ENCODE data around the gene HRG.

The HRG gene

GRCh38 chr3:186691676-186692075 is 25.9 kb downstream of the HRG start:
- H3K27ac ChIP-seq (ENCODE audit: low read length, poor library complexity, severe bottlenecking), result no peak overlapping the region
- H3K36me3 ChIP-seq (ENCODE audit: control insufficient read depth in 1 of 2, insufficient read depth in 2 of 2, low read depth in 1 of 2, low read length in 2 of 2), result no peaks in the 10 kb centered on the region
- H3K9ac ChIP-seq (ENCODE audit: low read length), result no peak overlapping the region
- no peak overlapping the region for H2BK5ac ChIP-seq (ENCODE audit: low read depth, low read length, poor library complexity, severe bottlenecking)
- no peak for DNase-seq
- H4K91ac ChIP-seq (ENCODE audit: low read length), result no peak overlapping the region
- H4K8ac ChIP-seq (ENCODE audit: low read length), result no peak overlapping the region
- no peak overlapping the region for H3K23ac ChIP-seq (ENCODE audit: low read length in 2 of 2)
- H3K4ac ChIP-seq (ENCODE audit: low read depth in 1 of 2, low read length in 2 of 2), result no peak overlapping the region
- no peak overlapping the region for H2BK12ac ChIP-seq (ENCODE audit: low read length in 2 of 2)
- H2AK5ac ChIP-seq (ENCODE audit: low read length, severe bottlenecking), result no peak overlapping the region
- H2BK15ac ChIP-seq (ENCODE audit: low read depth, poor library complexity, severe bottlenecking), result no peak overlapping the region
- WGBS, result 92% methylated on average over 7 of the region's 7 CpGs
- no peak overlapping the region for H3K14ac ChIP-seq (ENCODE audit: low read length in 2 of 2)
- H3K9me3 ChIP-seq (ENCODE audit: control insufficient read depth, low read length), result no peaks in the 10 kb centered on the region
- peaks cover 12 to 29% of the 10 kb centered on the region in 2 experiments for H3K27me3 ChIP-seq (ENCODE audit: control insufficient read depth in 1 of 2, insufficient read depth in 1 of 2, low read length in 2 of 2)
- H3K18ac ChIP-seq (ENCODE audit: low read depth in 1 of 2, low read length in 2 of 2), result no peak overlapping the region
- H3K4me1 ChIP-seq (ENCODE audit: control insufficient read depth, insufficient read depth, low read depth, low read length), result no peaks in the 10 kb centered on the region
- H2BK120ac ChIP-seq (ENCODE audit: low read depth, low read length), result no peak overlapping the region
- no peak overlapping the region for H3K4me2 ChIP-seq (ENCODE audit: low read length, poor library complexity, severe bottlenecking)
- H3K79me1 ChIP-seq (replicated peaks; ENCODE audit: low read length, poor library complexity, severe bottlenecking), result no peaks in the 10 kb centered on the region
- no peak overlapping the region for H2AFZ ChIP-seq (ENCODE audit: low read depth, low read length)
- no peak overlapping the region for H3K4me3 ChIP-seq (ENCODE audit: insufficient read depth in 1 of 2, low read depth in 1 of 2, low read length in 2 of 2)

GRCh38 chr3:186693843-186694242 is 28.0 kb downstream of the HRG start:
- no peak overlapping the region for H4K91ac ChIP-seq (ENCODE audit: low read length)
- H3K9ac ChIP-seq (ENCODE audit: low read length), result no peak overlapping the region
- no peak overlapping the region for H3K14ac ChIP-seq (ENCODE audit: low read length in 2 of 2)
- no peak overlapping the region for H2AK5ac ChIP-seq (ENCODE audit: low read length, severe bottlenecking)
- H3K4ac ChIP-seq (ENCODE audit: low read depth in 1 of 2, low read length in 2 of 2), result no peak overlapping the region
- no peak overlapping the region for H3K18ac ChIP-seq (ENCODE audit: low read depth in 1 of 2, low read length in 2 of 2)
- no peak overlapping the region for H3K4me2 ChIP-seq (ENCODE audit: low read length, poor library complexity, severe bottlenecking)
- H4K8ac ChIP-seq (ENCODE audit: low read length), result no peak overlapping the region
- no peak overlapping the region for H2BK5ac ChIP-seq (ENCODE audit: low read depth, low read length, poor library complexity, severe bottlenecking)
- H3K36me3 ChIP-seq (ENCODE audit: control insufficient read depth in 1 of 2, insufficient read depth in 2 of 2, low read depth in 1 of 2, low read length in 2 of 2), result no peaks in the 10 kb centered on the region
- H3K4me3 ChIP-seq (ENCODE audit: insufficient read depth in 1 of 2, low read depth in 1 of 2, low read length in 2 of 2), result no peak overlapping the region
- H3K27ac ChIP-seq (ENCODE audit: low read length, poor library complexity, severe bottlenecking), result no peak overlapping the region
- H3K9me3 ChIP-seq (ENCODE audit: control insufficient read depth, low read length), result no peaks in the 10 kb centered on the region
- H3K23ac ChIP-seq (ENCODE audit: low read length in 2 of 2), result no peak overlapping the region
- no peak overlapping the region for H2BK12ac ChIP-seq (ENCODE audit: low read length in 2 of 2)
- no peak overlapping the region for H2BK15ac ChIP-seq (ENCODE audit: low read depth, poor library complexity, severe bottlenecking)
- WGBS, result 82% methylated on average over 2 of the region's 3 CpGs
- H3K4me1 ChIP-seq (ENCODE audit: control insufficient read depth, insufficient read depth, low read depth, low read length), result no peaks in the 10 kb centered on the region
- H3K27me3 ChIP-seq (ENCODE audit: control insufficient read depth in 1 of 2, insufficient read depth in 1 of 2, low read length in 2 of 2), result peaks cover 22 to 29% of the 10 kb centered on the region in 2 experiments
- no peak for DNase-seq
- H3K79me1 ChIP-seq (replicated peaks; ENCODE audit: low read length, poor library complexity, severe bottlenecking), result no peaks in the 10 kb centered on the region
- no peak overlapping the region for H2AFZ ChIP-seq (ENCODE audit: low read depth, low read length)
- no peak overlapping the region for H2BK120ac ChIP-seq (ENCODE audit: low read depth, low read length)

DNA sequence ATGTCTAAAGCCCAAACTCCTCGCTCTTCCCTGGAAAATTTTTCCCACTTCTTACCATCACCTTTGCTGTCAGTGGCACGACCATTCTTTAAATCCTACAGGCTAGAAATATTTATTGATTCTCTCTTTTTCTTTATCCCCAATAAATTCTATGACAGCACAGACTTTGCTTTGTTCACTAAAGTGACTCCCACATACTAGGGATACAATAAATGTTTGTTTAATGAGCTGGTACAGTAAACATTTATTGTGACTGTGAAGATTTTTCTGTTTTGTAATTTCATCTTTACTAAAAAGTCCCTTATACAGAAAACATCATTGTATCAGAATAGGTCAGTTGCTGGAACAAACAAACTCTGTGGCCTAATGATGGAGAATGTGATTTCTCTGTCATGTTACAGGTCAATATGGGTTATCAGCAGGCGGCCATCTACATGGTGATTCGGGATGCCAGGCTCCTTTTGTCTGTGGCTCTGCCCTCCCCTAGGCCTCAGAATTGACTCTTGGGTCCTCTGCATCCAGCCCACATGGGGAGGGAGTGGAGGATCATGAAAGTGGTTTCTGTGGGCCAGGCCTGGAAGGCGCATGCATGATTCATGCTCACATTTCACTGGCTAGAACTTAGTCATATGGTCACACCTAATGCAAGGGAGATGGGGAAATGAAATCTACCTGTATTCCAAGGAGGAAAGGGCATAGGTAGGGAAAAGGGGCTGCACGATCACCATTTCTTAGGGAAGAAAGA is 28.6 kb downstream of the HRG start:
- H2AK5ac ChIP-seq (ENCODE audit: low read length, severe bottlenecking), result no peak overlapping the region
- H3K14ac ChIP-seq (ENCODE audit: low read length in 2 of 2), result no peak overlapping the region
- H3K27ac ChIP-seq (ENCODE audit: low read length, poor library complexity, severe bottlenecking), result no peak overlapping the region
- H3K27me3 ChIP-seq (ENCODE audit: control insufficient read depth in 1 of 2, insufficient read depth in 1 of 2, low read length in 2 of 2), result peaks cover 22 to 29% of the 10 kb centered on the region in 2 experiments
- no peaks in the 10 kb centered on the region for H3K36me3 ChIP-seq (ENCODE audit: control insufficient read depth in 1 of 2, insufficient read depth in 2 of 2, low read depth in 1 of 2, low read length in 2 of 2)
- no peak overlapping the region for H2AFZ ChIP-seq (ENCODE audit: low read depth, low read length)
- no peak overlapping the region for H4K91ac ChIP-seq (ENCODE audit: low read length)
- H3K4me2 ChIP-seq (ENCODE audit: low read length, poor library complexity, severe bottlenecking), result no peak overlapping the region
- H3K4me3 ChIP-seq (ENCODE audit: insufficient read depth in 1 of 2, low read depth in 1 of 2, low read length in 2 of 2), result no peak overlapping the region
- H3K23ac ChIP-seq (ENCODE audit: low read length in 2 of 2), result no peak overlapping the region
- no peak overlapping the region for H3K9ac ChIP-seq (ENCODE audit: low read length)
- no peak overlapping the region for H2BK12ac ChIP-seq (ENCODE audit: low read length in 2 of 2)
- H3K18ac ChIP-seq (ENCODE audit: low read depth in 1 of 2, low read length in 2 of 2), result no peak overlapping the region
- H3K9me3 ChIP-seq (ENCODE audit: control insufficient read depth, low read length), result no peaks in the 10 kb centered on the region
- H3K79me1 ChIP-seq (replicated peaks; ENCODE audit: low read length, poor library complexity, severe bottlenecking), result no peaks in the 10 kb centered on the region
- H2BK5ac ChIP-seq (ENCODE audit: low read depth, low read length, poor library complexity, severe bottlenecking), result no peak overlapping the region
- 74% methylated on average over 6 of the region's 6 CpGs for WGBS
- no peak overlapping the region for H4K8ac ChIP-seq (ENCODE audit: low read length)
- no peak overlapping the region for H3K4ac ChIP-seq (ENCODE audit: low read depth in 1 of 2, low read length in 2 of 2)
- no peak for DNase-seq
- H2BK120ac ChIP-seq (ENCODE audit: low read depth, low read length), result no peak overlapping the region
- no peak overlapping the region for H2BK15ac ChIP-seq (ENCODE audit: low read depth, poor library complexity, severe bottlenecking)
- H3K4me1 ChIP-seq (ENCODE audit: control insufficient read depth, insufficient read depth, low read depth, low read length), result no peaks in the 10 kb centered on the region

GRCh38 chr3:186696522-186696921 is 30.7 kb downstream of the HRG start:
- Histone ChIP-seq H2AFZ (ENCODE audit: low read depth, low read length) (no peak overlapping the region), H3K14ac (ENCODE audit: low read length in 2 of 2) (no peak overlapping the region), H3K4me3 (ENCODE audit: insufficient read depth in 1 of 2, low read depth in 1 of 2, low read length in 2 of 2) (no peak overlapping the region), H3K27me3 (ENCODE audit: control insufficient read depth in 1 of 2, insufficient read depth in 1 of 2, low read length in 2 of 2) (peaks cover 22 to 24% of the 10 kb centered on the region in 2 experiments), H3K4me1 (ENCODE audit: control insufficient read depth, insufficient read depth, low read depth, low read length) (no peaks in the 10 kb centered on the region), H3K23ac (ENCODE audit: low read length in 2 of 2) (no peak overlapping the region), H2BK5ac (ENCODE audit: low read depth, low read length, poor library complexity, severe bottlenecking) (no peak overlapping the region), H3K9me3 (ENCODE audit: control insufficient read depth, low read length) (no peaks in the 10 kb centered on the region), H2BK12ac (ENCODE audit: low read length in 2 of 2) (no peak overlapping the region), H3K9ac (ENCODE audit: low read length) (no peak overlapping the region), H4K8ac (ENCODE audit: low read length) (no peak overlapping the region), H2BK120ac (ENCODE audit: low read depth, low read length) (no peak overlapping the region), H2BK15ac (ENCODE audit: low read depth, poor library complexity, severe bottlenecking) (no peak overlapping the region), H3K18ac (ENCODE audit: low read depth in 1 of 2, low read length in 2 of 2) (no peak overlapping the region), H3K4ac (ENCODE audit: low read depth in 1 of 2, low read length in 2 of 2) (no peak overlapping the region), H3K4me2 (ENCODE audit: low read length, poor library complexity, severe bottlenecking) (no peak overlapping the region), H4K91ac (ENCODE audit: low read length) (peak overlapping the region; percentile 8), H3K79me1 (replicated peaks; ENCODE audit: low read length, poor library complexity, severe bottlenecking) (no peaks in the 10 kb centered on the region), H2AK5ac (ENCODE audit: low read length, severe bottlenecking) (no peak overlapping the region), H3K27ac (ENCODE audit: low read length, poor library complexity, severe bottlenecking) (no peak overlapping the region), H3K36me3 (ENCODE audit: control insufficient read depth in 1 of 2, insufficient read depth in 2 of 2, low read depth in 1 of 2, low read length in 2 of 2) (no peaks in the 10 kb centered on the region)
- WGBS, result 90% methylated on average over 2 of the region's 2 CpGs
- no peak for DNase-seq
